GM12892 (cell line): Measurements from ENCODE around the gene SUSD3. TPM values are rescaled to one million over a fixed set of nuclear protein-coding genes. Genes with fewer than 3 reads are reported as not detected.
A peak's percentile ranks its signal among the peaks of the same experiment; 100 is the strongest.
"Not testable (repeated sequence)": the region's sequence is repeated elsewhere in the genome, so short reads cannot be mapped to it uniquely, and the experiment has no call there.

Experiments used
- DNase-seq: peaks from one replicate; pipeline ENCODE4 v3.0.0; 2011; ENCODE audit not compliant: insufficient read length
- FAIRE-seq: peaks from 2 replicates; lab custom pipeline; 2011; peaks lifted over from hg19 to GRCh38; lab: Jason Lieb, UNC
- POLR2A ChIP-seq: IDR thresholded peaks from 2 replicates; pipeline ENCODE4 v1.6.1; 2011; ENCODE audit warnings: low read depth, low read length, control low read depth
- POLR2AphosphoS5 ChIP-seq: IDR thresholded peaks from 2 replicates; pipeline ENCODE4 v1.6.1; 2011; ENCODE audit warnings: low read depth, low read length, control low read depth
- TAF1 ChIP-seq: IDR thresholded peaks from 2 replicates; pipeline ENCODE4 v1.6.1; 2011; ENCODE audit warnings: low read depth, mild to moderate bottlenecking, control low read depth, low read length, borderline replicate concordance
- polyA plus RNA-seq: library from polyadenylated mRNA; unstranded; fragments of >200 nt; gene quantifications from one replicate; pipeline ENCODE4 v1.2.1, GENCODE V29; 2012; ENCODE audit warnings: missing spikeins, inconsistent platforms; ENCODE audit not compliant: missing spikeins

Gene SUSD3
- 17.7 TPM for polyA plus RNA-seq

GRCh38 chr9:93058355-93059010, at the start of gene SUSD3:
Gene SUSD3, plus strand, starts transcription at chr9:93058701. Its CDS starts 42 bp downstream, at chr9:93058743.
- TF ChIP-seq POLR2A (peak; percentile 42; the same call in 1 of the 2 replicates), TAF1 (no peak), POLR2AphosphoS5 (no peak)
- peak; percentile 80 for FAIRE-seq
- peak; percentile 74 for DNase-seq

GRCh38 chr9:93009337-93010015, 49.0 kb upstream of the SUSD3 start:
- TF ChIP-seq POLR2AphosphoS5: no peak
- TF ChIP-seq TAF1: no peak
- no peak for TF ChIP-seq POLR2A
- FAIRE-seq (no peak), DNase-seq (no peak)

GRCh38 chr9:93010056-93010455, 48.4 kb upstream of the SUSD3 start:
- TF ChIP-seq TAF1: no peak
- no peak for TF ChIP-seq POLR2AphosphoS5
- no peak for TF ChIP-seq POLR2A
- DNase-seq (no peak), FAIRE-seq (no peak)

GRCh38 chr9:93010704-93011103, 47.8 kb upstream of the SUSD3 start:
- no peak for TF ChIP-seq POLR2AphosphoS5
- TF ChIP-seq TAF1: no peak
- TF ChIP-seq POLR2A: no peak
- FAIRE-seq: no peak

GRCh38 chr9:93011114-93011513, 47.4 kb upstream of the SUSD3 start:
- no peak for TF ChIP-seq POLR2A
- TF ChIP-seq POLR2AphosphoS5: no peak
- DNase-seq (no peak), FAIRE-seq (no peak)

More at GRCh38 chr9:93010704-93011103, 47.8 kb upstream of the SUSD3 start:
- no peak for DNase-seq

GRCh38 chr9:93012963-93013855, 45.3 kb upstream of the SUSD3 start:
- no peak for DNase-seq
- no peak for FAIRE-seq
- TF ChIP-seq TAF1 (no peak), POLR2A (no peak), POLR2AphosphoS5 (no peak)

- FAIRE-seq (no peak), DNase-seq (no peak)
- no peak for TF ChIP-seq POLR2A
- TF ChIP-seq TAF1: no peak
- no peak for TF ChIP-seq POLR2AphosphoS5
Observed at GRCh38 chr9:93013856-93014582, 44.5 kb upstream of the SUSD3 start.

- not testable (repeated sequence) for FAIRE-seq, DNase-seq
Observed at GRCh38 chr9:93015190-93015589, 43.3 kb upstream of the SUSD3 start.

GRCh38 chr9:93017621-93018020, 40.9 kb upstream of the SUSD3 start:
- TF ChIP-seq POLR2A: no peak
- TF ChIP-seq POLR2AphosphoS5: no peak
- no peak for TF ChIP-seq TAF1
- DNase-seq (no peak), FAIRE-seq (no peak)

- TF ChIP-seq TAF1: no peak
- no peak for TF ChIP-seq POLR2AphosphoS5
- no peak for TF ChIP-seq POLR2A
- no peak for DNase-seq
- FAIRE-seq: no peak
Observed at GRCh38 chr9:93020151-93020550, 38.4 kb upstream of the SUSD3 start.
